Body of pancreas (tissue), 4 donors: ENCODE measurements around the gene PCDH9. TPM values are rescaled to one million over a fixed set of nuclear protein-coding genes. Genes with fewer than 3 reads are reported as not detected.

Experiments used
- ATAC-seq: fragments of 150-250 bp; one replicate; pipeline ENCODE4 v1.9.1; 2016
- DNase-seq, 4 donors: peaks; one replicate each; pipeline ENCODE4 v3.0.0-alpha.2; 2019
- H3K27ac ChIP-seq, 4 donors: fragments of 200-600 bp; sonication (generic); 1 replicate in 3 of 4; 2 replicates in 1 of 4; pipeline versions ENCODE4 v1.5.1 to v1.6.1; 2016 to 2019; ENCODE audit warnings: mild to moderate bottlenecking in 1 of 4, mixed read lengths in 1 of 4, moderate library complexity in 1 of 4
- H3K27me3 ChIP-seq, 2 donors: fragments of 200-600 bp; sonication (generic); one replicate each; pipeline ENCODE4 v1.6.0; 2016; ENCODE audit warnings: mild to moderate bottlenecking in 1 of 2
- H3K36me3 ChIP-seq, 2 donors: fragments of 200-600 bp; sonication (generic); replicated peaks in 1 of 2; 2 replicates each; pipeline ENCODE4 v1.5.1; 2016; ENCODE audit warnings: low read depth in 2 of 2; ENCODE audit not compliant: insufficient read depth in 1 of 2
- H3K4me1 ChIP-seq: fragments of 200-600 bp; sonication (generic); one replicate; pipeline ENCODE4 v1.6.0; 2016
- H3K4me3 ChIP-seq, 2 donors: fragments of 200-600 bp; sonication (generic); 1 replicate in 1 of 2; 2 replicates in 1 of 2; pipeline ENCODE4 v1.5.1; 2016 to 2019
- H3K9me3 ChIP-seq, 3 donors: fragments of 200-600 bp; sonication (generic); 1 replicate in 2 of 3; 2 replicates in 1 of 3; pipeline ENCODE4 v1.5.1; 2016
- POLR2A ChIP-seq, 3 donors: fragments of 450-650 bp; IDR thresholded peaks; one replicate each; pipeline ENCODE4 v1.6.1; 2016; ENCODE audit warnings: antibody characterized with exemption in 3 of 3, mild to moderate bottlenecking in 2 of 3
- WGBS, 2 donors: methylation state at CpG; one replicate each; pipeline ENCODE4 v1.1.5; 2017; 5-methylcytosine and 5-hydroxymethylcytosine counted together
- intact Hi-C: fragments of 100-400 bp; cut with DNase I; formaldehyde crosslinking; loops from one replicate; pipeline ENCODE4 v1.15.1; 2023
- total RNA-seq, 2 donors: library from RNA; depleted of rRNA; stranded (reverse); fragments of >200 nt; gene quantifications; one replicate each; pipeline ENCODE4 v1.1.0, GENCODE V29; 2016
- TF ChIP-seq, protein P1 (sequence below), 7 experiments: fragments of 450-650 bp in 4 of 7; fragments of 200-600 bp in 3 of 7; sonication (generic) in 3 of 7; IDR thresholded peaks; one replicate each; pipeline ENCODE4 v1.5.1; 2016 to 2019; ENCODE audit warnings: antibody characterized with exemption in 7 of 7

PCDH9 gene
- total RNA-seq, 2 donors from 2014 or later: 3.6 to 3.9 TPM

DNA sequence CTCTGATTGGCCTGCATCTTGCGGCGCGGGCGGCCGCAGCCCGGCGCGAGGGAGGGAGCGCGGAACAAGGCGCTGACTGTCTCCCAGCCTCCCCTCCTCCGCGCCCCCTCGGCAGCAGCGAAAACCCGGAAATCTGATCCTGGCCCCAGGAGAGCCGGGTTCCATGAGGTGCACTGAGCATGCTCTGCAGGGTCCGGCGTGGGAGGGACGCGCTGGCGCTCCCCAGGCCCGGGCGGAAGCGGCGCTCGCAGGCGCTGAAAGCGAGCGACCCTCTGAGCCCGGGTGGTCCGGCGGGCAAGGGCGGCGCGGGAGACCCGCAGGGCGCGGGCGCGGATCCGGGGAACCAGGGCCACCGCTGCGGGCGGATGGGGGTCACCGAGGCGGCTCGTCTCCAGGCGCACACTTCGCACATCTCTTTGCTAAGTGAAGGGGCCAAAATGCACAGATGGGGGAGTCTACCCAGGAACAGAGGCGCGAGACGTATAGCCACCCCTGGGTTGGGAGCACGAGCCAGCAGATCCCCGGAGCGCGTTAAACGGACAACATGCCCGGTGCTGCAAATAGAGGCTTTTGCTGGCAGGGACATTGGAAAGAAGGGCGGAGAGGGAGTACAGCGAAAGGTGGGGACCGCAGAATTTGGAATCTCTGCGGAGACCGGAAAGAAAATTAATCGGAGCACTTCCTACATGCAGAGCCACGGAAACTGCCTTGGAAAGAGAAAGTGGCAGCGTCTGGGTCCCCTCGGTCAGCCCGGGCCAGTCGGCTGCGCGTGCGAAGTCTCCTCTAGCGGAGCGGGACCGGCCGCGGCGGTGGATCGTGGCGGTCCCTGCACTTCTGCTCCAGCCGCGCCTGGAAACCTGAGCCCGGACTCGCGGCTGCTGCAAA lies 510 bp upstream of the PCDH9 start:
- DNase-seq (peak; percentile 91 to 97 (median 94)), ATAC-seq (peak; percentile 97)
- TF ChIP-seq, protein P1, sequence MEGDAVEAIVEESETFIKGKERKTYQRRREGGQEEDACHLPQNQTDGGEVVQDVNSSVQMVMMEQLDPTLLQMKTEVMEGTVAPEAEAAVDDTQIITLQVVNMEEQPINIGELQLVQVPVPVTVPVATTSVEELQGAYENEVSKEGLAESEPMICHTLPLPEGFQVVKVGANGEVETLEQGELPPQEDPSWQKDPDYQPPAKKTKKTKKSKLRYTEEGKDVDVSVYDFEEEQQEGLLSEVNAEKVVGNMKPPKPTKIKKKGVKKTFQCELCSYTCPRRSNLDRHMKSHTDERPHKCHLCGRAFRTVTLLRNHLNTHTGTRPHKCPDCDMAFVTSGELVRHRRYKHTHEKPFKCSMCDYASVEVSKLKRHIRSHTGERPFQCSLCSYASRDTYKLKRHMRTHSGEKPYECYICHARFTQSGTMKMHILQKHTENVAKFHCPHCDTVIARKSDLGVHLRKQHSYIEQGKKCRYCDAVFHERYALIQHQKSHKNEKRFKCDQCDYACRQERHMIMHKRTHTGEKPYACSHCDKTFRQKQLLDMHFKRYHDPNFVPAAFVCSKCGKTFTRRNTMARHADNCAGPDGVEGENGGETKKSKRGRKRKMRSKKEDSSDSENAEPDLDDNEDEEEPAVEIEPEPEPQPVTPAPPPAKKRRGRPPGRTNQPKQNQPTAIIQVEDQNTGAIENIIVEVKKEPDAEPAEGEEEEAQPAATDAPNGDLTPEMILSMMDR (IDR thresholded peaks at IDR 0.05): peak in 1 of 7 experiments; percentile 16
- TF ChIP-seq POLR2A (IDR thresholded peaks at IDR 0.05): peak; percentile 28 to 42 (median 36)
- Histone ChIP-seq H3K4me1 (no peaks in the 10 kb centered on the region), H3K36me3 (no peaks in the 10 kb centered on the region), H3K27me3 (no peaks in the 10 kb centered on the region), H3K27ac (peak overlapping the region; percentile 40 to 86 (median 81)), H3K4me3 (peak overlapping the region; percentile 55 to 89), H3K9me3 (no peaks in the 10 kb centered on the region)
- intact Hi-C loops: no loop called here
- WGBS, 2 donors: 0% methylated on average over 32 to 85 of the region's 86 CpGs

- intact Hi-C loops: no loop called here
- Histone ChIP-seq H3K4me3 (no peak overlapping the region), H3K9me3 (no peaks in the 10 kb centered on the region), H3K27ac (no peak overlapping the region), H3K36me3 (no peaks in the 10 kb centered on the region), H3K27me3 (no peaks in the 10 kb centered on the region), H3K4me1 (no peaks in the 10 kb centered on the region)
- DNase-seq (no peak), ATAC-seq (no peak)
- TF ChIP-seq, protein P1 (IDR thresholded peaks at IDR 0.05): no peak
- no peak for TF ChIP-seq POLR2A (IDR thresholded peaks at IDR 0.05)
- WGBS, 2 donors: 6 to 9% methylated on average over 6 of the region's 6 CpGs
Observed at GRCh38 chr13:67228916-67229315, 1.2 kb downstream of the PCDH9 start.

GRCh38 chr13:67228031-67228430 lies 2.1 kb downstream of the PCDH9 start:
- intact Hi-C loops: no loop called here
- TF ChIP-seq POLR2A (IDR thresholded peaks at IDR 0.05): no peak
- TF ChIP-seq, protein P1 (IDR thresholded peaks at IDR 0.05): no peak
- Histone ChIP-seq H3K36me3 (no peaks in the 10 kb centered on the region), H3K4me1 (no peaks in the 10 kb centered on the region), H3K27ac (no peak overlapping the region), H3K27me3 (no peaks in the 10 kb centered on the region), H3K9me3 (no peaks in the 10 kb centered on the region), H3K4me3 (no peak overlapping the region)
- 57% methylated on average over 3 of the region's 3 CpGs for WGBS, 2 donors
- DNase-seq (no peak), ATAC-seq (no peak)

DNA sequence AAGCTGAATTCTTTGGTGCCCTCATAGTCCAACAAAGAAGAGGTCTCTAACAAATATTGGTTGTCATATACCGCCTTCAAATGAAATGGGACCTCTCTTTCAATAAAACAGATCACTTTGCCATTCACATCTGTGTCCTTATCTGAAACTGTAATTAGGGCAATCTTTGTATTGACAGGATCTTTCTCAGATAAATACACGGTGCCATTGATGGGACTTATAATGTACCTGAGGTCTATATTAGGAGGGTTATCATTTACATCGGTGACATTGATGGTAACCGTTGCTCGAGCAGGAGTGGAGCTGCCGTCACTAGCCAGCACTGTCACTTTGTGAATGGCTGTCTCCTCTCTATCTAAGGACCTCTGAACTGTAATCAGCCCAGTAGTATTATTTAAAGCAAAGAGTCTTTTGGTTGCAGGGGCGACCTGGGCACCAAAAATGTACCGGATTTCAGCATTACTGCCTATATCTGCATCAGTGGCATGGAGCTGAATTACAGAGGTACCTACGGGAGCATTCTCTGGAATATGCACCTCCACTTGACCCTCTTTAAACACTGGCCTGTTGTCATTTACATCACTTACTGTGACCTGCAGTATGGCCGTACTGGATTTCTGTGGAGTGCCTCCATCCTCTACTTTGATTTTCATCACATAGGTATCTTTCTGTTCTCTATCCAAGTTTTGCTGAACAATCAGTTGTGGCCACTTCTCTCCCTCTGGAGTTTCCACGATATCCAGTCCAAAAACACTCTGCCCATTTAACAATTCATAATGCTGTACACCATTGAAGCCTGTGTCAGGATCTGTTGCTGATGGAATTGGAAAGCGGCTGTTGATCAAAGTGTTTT lies 2.8 kb downstream of the PCDH9 start:
- Histone ChIP-seq H3K4me3 (no peak overlapping the region), H3K4me1 (no peaks in the 10 kb centered on the region), H3K27ac (no peak overlapping the region), H3K27me3 (no peaks in the 10 kb centered on the region), H3K9me3 (no peaks in the 10 kb centered on the region), H3K36me3 (no peaks in the 10 kb centered on the region)
- 55 to 69% methylated on average over 12 of the region's 12 CpGs for WGBS, 2 donors
- intact Hi-C loops: no loop called here
- ATAC-seq (no peak), DNase-seq (no peak)
- TF ChIP-seq, protein P1 (IDR thresholded peaks at IDR 0.05): no peak
- TF ChIP-seq POLR2A (IDR thresholded peaks at IDR 0.05): no peak
